ENCODE measurements around the gene DCAF4.

GRCh38 chr14:73000073-73000472 is 73.8 kb downstream of the DCAF4 start:
- TF ChIP-seq EZH2 (IDR thresholded peaks at IDR 0.05; ENCODE audit: low read depth) (no peak), CTCF (conservative IDR thresholded peaks at IDR 0.05) (no peak)

Data from PC-9 (cell line).